Left colon (tissue), 2 donors: ENCODE data around the gene ARFRP1. TPM values are rescaled to one million over a fixed set of nuclear protein-coding genes. Genes with fewer than 3 reads are reported as not detected.
A peak's percentile ranks its signal among the peaks of the same experiment; 100 is the strongest.

ENCODE experiments used
- ATAC-seq: fragments of 200-7000 bp; cut with Tn5 transposase; one replicate; pipeline ENCODE4 v1.9.1; 2020; ENCODE audit warnings: mild to moderate bottlenecking, moderate library complexity
- DNase-seq, 2 donors: peaks; one replicate each; pipeline ENCODE4 v3.0.0-alpha.2; 2020
- intact Hi-C, 2 donors: fragments of 100-400 bp; cut with DNase I in 1 of 2; cut with micrococcal nuclease in 1 of 2; formaldehyde crosslinking; loops; one replicate each; pipeline versions ENCODE4 v1.11.2 to v1.14.0; 2022; cut with DNase I, micrococcal nuclease
- total RNA-seq, 2 donors: library from RNA; stranded (reverse); fragmentation: NEBNext Ultra II Directional; extraction: Animal tissue kit (Norgen Biotek cat#: 25700); gene quantifications; one replicate each; pipeline ENCODE4 v1.2.1, GENCODE V29; 2021
- donor health status: DM: no; HTN: no; CAD: no.
- donor health status: DM: yes; HTN: yes; CAD: no.

The ARFRP1 gene
- total RNA-seq, 2 donors from 2014 or later, result 52.2 to 69.5 TPM

DNA sequence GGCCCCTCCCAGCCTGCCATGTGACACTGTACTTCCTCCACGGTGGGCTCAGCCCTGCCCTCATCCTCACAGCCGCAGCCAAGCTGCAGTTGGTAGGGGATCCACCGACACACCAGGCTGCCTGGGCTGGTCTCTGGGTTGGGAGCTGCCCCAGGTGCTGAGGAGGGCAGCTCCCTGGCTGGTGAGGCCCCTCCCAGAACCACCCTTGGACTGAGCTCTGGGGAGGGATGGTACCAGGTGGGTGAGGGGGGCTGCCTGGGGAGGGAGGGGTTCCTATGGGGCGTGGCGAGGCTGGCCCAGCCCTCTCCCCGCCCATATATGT, 11.5 kb downstream of the ARFRP1 start:
- intact Hi-C loops, result no loop called here
- DNase-seq, result peak in 1 of 2 donors; percentile 66
- peak; percentile 62 for ATAC-seq

DNA sequence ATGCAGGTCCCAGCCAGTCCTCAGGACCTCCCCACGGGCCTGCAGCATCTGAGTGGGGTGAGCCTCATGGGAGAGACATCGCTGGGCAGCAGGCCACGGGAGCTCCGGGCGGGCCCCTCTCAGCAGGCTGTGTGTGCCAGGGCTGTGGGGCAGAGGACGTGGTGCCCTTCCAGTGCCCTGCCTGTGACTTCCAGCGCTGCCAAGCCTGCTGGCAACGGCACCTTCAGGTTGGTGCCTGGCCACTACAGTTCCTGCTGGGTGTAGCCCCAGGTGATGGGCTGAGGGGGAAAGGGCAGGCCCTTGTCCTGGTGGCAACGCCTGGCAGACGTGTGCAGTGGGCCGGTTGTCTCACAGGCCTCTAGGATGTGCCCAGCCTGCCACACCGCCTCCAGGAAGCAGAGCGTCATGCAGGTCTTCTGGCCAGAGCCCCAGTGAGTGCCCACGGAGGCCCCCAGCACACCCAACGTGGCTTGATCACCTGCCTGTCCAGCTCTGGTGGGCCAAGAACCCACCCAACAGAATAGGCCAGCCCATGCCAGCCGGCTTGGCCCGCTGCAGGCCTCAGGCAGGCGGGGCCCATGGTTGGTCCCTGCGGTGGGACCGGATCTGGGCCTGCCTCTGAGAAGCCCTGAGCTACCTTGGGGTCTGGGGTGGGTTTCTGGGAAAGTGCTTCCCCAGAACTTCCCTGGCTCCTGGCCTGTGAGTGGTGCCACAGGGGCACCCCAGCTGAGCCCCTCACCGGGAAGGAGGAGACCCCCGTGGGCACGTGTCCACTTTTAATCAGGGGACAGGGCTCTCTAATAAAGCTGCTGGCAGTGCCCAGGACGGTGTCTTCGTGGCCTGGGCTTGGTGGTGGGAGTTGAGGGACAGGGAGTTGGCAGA, 12.1 kb downstream of the ARFRP1 start:
- intact Hi-C loops, result no loop called here
- DNase-seq (no peak), ATAC-seq (no peak)

DNA sequence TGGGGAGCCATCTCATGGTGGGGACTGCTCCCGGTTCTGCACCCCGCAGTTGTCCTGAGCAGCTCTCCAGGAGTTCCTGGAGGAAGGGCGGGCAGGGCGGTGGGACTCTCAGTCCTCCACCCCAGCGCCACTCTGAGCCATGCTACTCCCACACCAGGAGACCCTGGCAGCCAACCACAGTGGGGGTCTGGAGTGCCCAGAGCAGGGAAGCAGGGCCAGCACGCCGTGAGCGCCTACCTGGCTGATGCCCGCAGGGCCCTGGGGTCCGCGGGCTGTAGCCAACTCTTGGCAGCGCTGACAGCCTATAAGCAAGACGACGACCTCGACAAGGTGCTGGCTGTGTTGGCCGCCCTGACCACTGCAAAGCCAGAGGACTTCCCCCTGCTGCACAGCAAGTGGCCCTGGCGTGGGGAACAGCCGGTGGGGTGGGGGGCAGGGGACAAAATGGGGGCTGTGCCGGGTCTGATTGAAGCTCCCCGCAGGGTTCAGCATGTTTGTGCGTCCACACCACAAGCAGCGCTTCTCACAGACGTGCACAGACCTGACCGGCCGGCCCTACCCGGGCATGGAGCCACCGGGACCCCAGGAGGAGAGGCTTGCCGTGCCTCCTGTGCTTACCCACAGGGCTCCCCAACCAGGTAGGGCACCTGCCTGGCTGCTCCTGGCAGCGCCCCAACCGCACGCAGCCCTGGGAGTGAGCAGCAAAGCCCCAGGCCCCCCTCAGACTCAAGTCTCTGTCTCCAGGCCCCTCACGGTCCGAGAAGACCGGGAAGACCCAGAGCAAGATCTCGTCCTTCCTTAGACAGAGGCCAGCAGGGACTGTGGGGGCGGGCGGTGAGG, 13.0 kb downstream of the ARFRP1 start:
- intact Hi-C loops, result no loop called here
- no peak for ATAC-seq
- DNase-seq, result no peak

DNA sequence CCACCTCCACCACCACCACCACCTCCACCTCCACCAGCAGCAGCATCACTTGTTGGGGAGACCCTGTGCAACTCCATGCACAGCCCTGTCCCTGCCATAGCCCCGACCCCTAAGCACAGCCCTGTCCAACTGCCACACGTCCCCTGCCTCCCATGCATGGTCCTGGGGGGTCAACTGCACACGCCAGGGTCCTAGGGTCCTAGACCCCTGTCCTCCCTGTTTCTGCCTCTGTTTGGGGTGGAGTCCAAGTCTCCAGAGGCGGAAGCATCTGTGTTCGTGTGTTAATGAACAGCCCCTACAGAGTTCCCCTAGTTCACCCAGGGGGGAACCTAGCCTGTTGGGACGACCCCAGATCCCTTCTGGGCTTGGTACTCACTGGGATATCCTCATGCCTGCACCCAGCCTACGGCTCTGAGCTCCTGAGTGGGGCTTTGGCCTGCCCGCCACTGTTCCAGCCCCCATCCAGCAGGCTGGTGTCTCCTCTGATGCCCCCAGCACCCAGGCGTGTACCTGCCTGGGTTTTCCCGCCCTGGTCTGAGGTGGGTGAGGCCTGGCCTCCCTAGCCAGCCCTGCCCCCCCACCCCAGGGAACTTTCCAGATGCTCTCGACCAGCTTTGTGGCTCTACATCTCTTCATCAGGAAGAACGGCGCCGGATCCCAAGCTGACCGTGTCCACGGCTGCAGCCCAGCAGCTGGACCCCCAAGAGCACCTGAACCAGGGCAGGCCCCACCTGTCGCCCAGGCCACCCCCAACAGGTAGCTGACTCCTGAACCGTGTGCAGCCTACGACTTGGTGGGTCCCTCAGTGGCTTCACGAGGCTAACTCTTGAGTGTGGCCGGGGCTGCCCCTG, 13.8 kb downstream of the ARFRP1 start:
- no peak for DNase-seq
- ATAC-seq, result no peak
- intact Hi-C loops, result no loop called here

DNA sequence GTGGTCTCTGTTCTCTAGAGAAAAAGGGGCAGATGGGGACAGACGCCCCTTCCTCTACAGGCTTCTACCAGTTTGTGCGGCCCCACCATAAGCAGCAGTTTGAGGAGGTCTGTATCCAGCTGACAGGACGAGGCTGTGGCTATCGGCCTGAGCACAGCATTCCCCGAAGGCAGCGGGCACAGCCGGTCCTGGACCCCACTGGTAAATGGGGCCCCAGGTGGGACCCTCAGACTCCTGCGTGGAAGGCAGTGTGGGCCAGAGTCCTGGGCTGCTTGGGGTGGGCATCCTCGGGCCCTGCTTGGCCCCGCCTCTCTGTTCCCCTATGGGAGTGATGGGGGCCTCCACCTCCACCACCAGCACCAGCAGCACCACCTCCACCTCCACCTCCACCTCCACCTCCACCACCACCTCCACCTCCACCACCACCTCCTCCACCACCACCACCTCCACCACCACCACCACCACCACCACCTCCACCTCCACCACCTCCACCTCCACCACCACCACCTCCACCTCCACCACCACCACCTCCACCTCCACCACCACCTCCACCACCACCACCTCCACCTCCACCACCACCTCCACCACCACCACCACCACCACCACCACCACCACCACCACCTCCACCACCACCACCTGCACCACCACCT, 14.6 kb downstream of the ARFRP1 start:
- ATAC-seq (no peak), DNase-seq (no peak)
- intact Hi-C loops, result no loop called here

DNA sequence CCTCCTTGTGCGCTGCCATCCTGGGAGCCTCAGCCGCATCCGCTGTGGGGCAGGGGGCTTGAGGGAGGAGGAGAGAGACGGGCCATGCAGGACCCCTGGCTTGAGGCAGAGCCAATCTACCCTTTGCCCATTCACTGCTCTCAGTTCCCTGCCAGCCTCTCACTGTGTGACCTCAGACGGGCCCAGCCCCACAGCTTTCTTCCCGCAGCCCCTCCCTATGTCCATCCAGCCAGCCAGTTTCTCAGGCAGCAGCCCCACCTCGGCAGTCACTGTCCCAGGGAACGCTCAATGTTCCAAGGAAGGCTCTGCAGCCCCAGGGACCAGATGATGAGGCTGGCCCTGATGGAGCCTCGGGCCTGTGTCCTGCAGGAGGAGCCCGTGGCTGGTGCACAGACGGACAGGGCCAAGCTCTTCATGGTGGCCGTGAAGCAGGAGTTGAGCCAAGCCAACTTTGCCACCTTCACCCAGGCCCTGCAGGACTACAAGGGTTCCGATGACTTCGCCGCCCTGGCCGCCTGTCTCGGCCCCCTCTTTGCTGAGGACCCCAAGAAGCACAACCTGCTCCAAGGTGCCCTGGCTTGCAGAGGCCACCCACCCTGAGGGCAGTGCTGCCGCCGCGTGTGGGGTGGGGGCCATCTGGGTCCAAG, 15.2 kb downstream of the ARFRP1 start:
- peak in 1 of 2 donors; percentile 63 for DNase-seq
- intact Hi-C loops, result no loop called here
- peak; percentile 20 for ATAC-seq

DNA sequence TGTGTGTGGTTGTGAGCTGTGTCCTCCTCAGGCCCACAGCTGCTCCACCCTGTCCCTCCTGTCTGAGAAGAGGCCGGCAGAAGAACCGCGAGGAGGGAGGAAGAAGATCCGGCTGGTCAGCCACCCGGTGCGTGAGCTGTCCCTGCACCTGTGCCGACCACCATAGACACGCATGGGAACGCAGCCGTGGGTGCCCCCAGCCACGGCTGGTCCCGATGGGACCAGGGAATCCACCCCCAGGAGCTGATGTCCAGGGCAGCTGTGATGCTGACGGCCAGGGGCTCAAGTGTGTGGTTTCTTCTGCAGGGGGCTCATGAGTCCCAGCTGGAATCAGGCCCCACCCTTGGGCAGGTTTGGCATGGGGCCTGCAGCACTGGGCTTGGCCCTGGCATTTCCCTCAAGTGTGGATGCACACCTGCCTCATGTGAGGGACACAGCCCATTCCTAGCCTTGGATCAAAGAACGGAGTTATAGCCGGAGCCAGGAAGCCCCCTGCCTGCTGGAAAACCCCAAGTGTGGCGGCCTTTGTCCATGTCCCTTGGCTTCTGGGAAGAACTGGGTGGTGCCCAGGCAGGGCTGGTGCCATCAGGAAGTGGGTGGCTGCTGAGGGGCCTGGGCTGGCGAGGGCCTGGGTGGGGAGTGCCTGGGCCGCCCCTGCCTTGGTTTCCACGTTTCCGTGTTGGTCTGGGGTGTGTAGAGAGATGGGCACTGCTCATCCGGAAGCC, 15.9 kb downstream of the ARFRP1 start:
- intact Hi-C loops, result no loop called here
- DNase-seq (peak in 1 of 2 donors; percentile 76), ATAC-seq (peak; percentile 27)

DNA sequence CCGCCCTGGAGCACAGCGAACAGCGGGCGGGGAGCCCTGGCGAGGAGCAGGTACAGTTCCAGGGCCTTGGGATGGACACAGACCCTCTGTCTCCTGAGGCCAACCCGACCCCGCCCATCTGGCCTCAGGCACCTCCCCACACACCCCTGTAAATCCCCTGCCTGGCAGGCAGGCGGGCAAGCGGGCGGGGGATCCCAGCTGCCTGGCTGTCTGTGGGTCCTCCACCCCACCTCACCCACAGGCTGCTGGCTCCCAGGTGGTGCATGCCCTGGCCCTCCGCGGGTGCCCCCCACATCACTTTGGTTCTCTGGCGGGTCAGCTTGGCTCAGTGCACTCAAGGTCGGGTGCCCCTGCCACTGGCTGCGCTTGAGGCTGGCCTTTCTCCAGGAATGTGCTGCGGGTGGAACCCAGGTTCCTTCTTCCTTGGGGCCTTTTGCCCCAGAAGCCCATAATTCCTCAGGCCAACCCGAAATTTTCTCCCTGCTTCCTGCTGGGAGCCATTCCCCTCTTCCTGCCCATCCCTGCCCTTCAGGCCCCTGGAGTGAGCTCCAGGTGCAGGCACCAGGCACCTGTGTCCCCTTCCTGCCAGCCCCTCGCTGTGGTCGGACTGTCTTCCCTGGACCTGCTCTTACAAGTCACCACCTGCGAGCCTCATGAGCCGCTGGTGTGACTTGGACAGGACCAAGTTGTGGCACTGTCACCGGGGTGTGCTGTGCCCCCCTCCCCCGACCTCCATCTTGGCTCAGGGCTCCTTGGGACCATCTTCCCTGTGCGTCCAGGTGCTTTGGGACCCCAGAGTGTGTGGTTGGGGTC, 16.7 kb downstream of the ARFRP1 start:
- DNase-seq, result peak in 1 of 2 donors; percentile 46
- ATAC-seq, result peak; percentile 14
- intact Hi-C loops, result no loop called here

DNA sequence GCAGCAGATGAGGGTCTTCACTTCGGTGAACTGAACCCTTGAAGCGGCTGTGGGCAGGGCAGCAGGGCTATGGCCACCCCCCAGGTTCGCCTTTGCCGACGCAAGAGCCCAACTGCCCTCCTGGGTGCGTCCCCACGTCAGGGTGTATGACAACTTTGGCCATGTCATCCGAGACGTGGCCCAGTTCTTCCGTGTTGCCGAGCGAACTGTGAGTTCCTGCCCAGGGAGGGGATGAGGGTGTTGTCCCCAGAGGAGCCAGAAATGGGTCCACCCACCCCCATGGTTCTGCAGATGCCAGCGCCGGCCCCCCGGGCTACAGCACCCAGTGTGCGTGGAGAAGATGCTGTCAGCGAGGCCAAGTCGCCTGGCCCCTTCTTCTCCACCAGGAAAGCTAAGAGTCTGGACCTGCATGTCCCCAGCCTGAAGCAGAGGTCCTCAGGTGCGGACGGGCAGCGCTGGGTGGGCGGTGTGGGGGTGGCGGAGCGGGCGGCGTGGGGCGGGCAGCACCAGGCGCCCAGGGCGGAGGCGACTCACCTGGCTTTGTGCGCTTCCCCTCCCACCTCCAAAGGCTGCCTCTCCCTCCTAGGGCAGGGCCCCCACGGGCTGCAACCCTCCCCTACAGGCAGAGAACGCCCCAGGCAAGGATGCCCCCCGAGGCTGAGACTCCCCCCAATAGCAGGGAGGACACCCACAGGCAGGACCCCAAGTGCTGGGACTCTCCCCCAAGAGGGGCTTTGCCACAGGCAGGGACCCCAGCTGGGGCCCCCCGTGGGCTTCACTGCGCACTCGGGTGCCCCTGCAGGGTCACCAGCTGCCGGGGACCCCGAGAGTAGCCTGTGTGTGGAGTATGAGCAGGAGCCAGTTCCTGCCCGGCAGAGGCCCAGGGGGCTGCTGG, 17.5 kb downstream of the ARFRP1 start:
- intact Hi-C loops, result no loop called here
- DNase-seq (peak in 1 of 2 donors; percentile 44), ATAC-seq (peak; percentile 18)

DNA sequence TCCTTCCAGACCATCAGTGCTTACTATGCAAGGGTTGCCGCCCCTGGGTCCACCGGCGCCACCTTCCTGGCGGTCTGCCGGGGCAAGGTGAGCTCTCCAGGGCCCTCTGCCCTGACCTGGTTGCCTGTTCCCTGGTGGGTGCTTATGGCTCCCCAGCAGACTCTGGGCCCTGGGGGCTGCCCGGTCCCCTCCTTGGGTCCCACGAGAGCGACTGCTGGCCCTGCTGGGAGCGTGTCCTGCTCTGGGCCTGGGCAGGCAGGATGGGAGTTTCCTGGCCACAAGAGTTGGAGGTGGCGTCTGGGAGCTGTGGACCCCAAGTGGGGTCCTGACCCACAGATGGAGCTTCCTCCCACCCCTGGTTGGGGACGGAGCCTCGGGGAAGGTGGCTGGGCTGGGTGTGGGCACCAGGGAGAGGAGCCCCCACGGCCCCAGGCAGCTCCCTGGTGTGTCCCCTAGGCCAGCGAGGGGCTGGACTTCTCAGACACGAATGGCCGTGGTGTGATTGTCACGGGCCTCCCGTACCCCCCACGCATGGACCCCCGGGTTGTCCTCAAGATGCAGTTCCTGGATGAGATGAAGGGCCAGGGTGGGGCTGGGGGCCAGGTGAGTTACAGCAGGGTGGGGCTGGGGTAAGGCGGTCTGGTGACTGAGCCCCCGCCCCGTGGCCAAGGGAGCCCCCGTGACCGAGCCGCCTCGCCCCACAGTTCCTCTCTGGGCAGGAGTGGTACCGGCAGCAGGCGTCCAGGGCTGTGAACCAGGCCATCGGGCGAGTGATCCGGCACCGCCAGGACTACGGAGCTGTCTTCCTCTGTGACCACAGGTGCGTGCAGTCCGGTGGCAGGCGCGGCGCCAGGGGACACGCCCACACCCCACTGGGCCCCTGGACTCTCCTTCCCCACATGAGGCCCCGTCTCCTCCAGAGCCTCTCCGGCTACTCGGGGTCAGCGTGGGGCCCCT, 18.5 kb downstream of the ARFRP1 start:
- DNase-seq (peak in 1 of 2 donors; percentile 40), ATAC-seq (peak; percentile 15)
- intact Hi-C loops, result no loop called here

DNA sequence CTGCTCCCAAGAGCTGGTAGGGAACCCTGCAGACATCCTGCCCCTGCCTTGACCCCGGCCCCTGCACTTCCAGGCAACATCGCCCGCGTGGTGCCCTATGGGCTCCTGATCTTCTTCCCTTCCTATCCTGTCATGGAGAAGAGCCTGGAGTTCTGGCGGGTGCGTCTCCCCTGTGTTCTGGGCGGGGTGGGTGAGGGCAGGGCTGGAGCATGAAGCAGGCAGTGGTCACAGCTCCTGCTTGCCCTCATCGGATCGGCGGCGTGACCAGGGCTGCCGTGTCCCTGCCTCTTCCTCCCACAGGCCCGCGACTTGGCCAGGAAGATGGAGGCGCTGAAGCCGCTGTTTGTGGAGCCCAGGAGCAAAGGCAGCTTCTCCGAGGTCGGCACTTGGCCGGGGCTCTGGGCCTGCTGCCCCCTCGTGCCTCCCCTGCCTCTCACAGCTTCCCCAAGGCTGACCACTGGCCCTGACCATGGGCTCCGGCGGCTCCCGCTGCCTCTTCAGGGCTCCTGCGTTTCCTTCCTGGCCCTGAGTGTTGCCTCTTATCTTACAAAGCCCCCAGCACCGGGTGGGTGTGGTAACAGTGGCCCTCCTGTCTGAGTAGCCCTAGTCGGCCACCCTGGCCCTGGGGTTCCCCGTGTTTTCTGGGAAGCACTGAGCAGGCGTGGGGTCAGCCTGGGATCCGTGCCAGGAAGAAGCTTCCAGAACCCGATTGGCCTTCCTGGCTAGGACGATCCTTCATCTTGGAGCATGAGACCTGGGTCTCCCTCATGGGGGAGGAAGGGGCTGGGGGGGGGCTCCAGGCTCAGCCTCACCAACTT, 19.3 kb downstream of the ARFRP1 start:
- no peak for ATAC-seq
- DNase-seq, result no peak
- intact Hi-C loops, result no loop called here

DNA sequence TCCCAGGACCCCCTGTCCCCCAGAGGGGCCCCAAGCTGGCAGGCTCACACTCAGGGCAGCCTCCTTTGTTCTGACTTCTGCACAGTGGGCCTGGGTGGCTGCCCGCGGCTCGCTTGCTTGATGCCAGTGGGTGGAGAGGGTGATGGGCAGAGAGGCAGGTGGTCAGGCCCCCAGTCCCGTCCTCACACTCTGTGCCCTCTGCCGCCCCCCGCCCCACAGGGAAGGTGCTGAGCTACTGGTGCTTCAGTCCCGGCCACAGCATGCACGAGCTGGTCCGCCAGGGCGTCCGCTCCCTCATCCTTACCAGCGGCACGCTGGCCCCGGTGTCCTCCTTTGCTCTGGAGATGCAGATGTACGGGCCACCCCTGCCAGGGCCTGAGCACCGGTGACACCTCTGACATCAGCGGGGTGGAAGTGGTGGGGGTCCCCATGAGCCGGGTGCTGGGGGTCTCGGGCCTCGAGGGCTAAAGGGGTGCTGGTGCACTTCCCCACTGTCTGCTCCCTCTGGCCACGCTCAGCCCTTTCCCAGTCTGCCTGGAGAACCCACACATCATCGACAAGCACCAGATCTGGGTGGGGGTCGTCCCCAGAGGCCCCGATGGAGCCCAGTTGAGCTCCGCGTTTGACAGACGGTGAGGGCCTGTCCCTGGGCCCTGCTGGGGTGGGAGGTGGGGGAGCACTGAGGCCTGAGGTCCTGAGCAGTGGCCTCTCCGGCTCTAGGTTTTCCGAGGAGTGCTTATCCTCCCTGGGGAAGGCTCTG, 20.2 kb downstream of the ARFRP1 start:
- no peak for DNase-seq
- intact Hi-C loops, result no loop called here
- ATAC-seq, result no peak
